ENCODE data around the gene RPS19.

The RPS19 gene

DNA sequence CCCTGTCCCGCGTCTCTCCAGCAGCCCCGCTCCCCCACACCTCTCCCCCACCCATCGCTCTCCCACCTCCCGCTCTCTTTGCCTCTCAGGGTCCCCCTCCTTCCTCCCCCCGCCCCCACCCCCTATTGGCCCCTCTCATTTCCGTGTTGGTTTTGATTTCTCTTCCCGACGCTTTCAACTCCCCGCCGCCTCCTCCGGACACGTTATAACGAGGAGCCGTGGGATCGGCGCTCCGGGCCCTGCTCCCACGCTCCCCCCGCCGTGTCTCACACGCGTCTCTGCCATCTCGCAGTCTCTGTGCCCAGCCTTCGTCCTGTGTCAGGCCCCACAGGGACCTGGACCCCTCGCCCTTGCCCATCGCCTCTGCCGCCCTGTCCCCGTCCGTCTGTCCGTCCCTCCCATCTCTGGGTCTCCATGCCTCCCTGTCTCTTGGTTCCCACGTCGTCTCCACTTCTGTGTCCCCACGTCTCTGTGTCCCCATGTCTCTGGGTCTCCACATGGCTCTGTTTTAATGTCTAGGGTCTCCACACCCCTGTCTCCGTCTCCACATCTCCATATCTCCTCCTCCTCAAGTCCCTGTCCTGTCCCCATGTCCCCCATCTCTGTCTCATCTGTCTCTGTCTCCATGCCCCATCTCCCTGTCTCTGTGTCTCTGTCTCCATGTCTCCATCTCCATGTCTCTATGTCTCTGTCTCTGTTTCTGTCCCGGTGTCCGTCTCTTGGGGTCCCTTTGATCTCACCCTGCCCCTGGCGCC is 55.1 kb downstream of the RPS19 start:
- DNase-seq (ENCODE audit: low read depth in 2 of 2): no peak

- DNase-seq (ENCODE audit: low read depth in 2 of 2): no peak
Measured at GRCh38 chr19:41915776-41916414, 55.8 kb downstream of the RPS19 start.

GRCh38 chr19:41917676-41918075 is 57.6 kb downstream of the RPS19 start:
- DNase-seq (ENCODE audit: low read depth in 2 of 2): no peak

- DNase-seq (ENCODE audit: low read depth in 2 of 2): no peak
Measured at GRCh38 chr19:41918095-41918494, 58.0 kb downstream of the RPS19 start.

DNA sequence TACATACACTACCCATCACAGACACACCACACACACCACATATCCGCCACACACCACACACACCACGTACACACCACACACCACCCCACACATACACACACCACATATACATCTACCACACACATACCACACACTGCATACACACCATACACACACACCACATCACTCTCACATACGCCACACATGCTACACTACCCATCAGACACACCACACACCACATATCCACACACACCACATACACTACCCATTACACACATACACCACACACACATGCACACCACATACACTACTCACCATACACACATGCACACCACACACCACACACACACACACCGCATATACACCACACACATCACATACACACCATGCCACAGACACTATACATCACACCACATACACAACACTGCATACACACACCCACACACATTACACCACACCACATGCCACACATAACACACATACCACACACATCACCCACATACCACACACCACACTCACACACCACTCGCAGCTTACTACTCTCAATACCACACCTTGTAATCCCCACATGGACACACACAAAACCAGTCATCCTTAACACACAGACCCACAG is 58.7 kb downstream of the RPS19 start:
- DNase-seq (ENCODE audit: low read depth in 2 of 2): no peak

GRCh38 chr19:41919948-41920712 is 60.1 kb downstream of the RPS19 start:
- DNase-seq (ENCODE audit: low read depth in 2 of 2): no peak

DNA sequence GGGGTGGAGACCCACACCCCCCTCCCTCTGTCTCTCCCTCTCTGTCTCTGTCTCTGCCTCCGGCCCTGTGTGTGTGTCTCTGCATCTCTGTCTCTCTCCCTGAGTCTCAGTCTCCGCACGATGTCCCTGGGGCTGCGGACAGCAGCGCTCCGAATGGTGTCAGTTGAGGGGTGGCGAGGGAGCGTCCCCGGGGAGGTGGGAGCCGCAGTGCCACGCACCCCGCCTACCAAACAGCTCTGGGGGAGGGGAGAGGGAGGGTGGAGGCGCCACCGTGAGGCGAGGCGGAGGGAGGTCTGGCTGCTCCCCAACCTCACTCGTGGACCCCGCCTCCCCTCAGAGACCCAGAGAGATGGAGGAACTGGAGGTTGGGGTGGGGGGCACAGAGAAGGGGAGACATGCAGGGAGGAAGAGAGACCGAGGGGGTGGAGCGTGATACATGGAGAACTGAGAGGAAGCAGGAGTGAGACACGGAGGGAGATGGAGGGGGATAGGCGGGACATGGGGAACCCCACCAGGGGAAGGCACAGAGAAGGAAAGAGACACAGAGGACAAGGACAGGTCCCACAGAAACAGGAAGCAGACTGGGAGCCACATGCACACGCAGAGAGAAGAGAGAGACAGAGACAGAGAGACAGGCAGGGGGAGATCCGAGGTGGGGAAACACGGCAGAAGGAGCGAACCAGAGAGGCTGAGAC is 61.0 kb downstream of the RPS19 start:
- no peak for DNase-seq (ENCODE audit: low read depth in 2 of 2)

DNA sequence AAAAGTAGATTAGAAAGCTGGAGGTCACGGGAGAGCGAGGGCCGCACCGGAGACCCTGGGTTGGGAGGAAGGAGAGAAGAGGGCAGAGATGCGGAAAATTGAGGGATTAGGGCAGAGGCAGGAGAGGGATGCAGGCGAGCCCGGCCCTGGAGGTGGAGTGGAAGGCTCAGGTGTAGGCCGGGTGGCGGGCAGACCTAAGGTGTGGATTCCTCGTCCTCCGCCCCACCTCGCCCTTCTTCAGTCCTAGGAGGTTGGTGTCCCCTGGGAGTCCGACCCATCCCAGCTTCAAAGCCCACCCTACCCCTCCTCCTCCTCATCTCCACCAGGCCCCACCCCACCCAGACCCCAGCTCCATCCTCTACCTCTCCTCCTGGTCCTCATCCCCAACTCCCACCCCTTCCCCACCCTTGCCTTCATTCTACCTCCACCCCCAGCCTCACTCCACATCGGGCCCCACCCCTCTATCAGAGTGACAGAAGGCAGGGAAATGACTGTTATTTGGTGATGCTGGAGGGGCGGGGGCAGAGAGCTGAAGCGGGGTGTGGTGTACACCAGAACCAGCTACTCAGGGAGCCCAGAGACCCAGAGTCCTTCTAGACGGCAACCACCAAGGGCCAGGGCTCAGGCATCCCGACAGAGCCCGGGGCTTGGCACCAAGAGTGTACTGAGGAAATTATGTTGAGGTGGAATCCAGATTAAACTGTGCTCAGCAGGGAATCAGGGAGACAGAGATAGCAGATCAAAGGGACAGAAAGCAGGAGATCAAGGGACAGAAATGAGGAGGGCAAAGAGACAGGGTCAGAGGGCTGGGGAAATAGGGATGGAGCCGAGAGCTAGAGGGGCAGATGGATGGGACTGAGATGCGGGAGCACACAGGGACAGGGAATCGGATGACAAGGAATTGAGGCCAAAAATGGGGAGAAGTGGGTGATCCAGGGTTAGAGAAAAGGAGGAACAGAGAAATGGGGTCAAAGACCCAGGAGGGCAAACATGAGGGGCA is 61.8 kb downstream of the RPS19 start:
- DNase-seq (ENCODE audit: low read depth in 2 of 2): no peak

All from stimulated activated CD8-positive, alpha-beta memory T cell treated with anti-CD3 and anti-CD28 coated beads, Interleukin-2, amount 100 ng/mL, for 48 hours (primary cell).